Measurements from ENCODE around the gene ETS1. TPM values are rescaled to one million over a fixed set of nuclear protein-coding genes. Genes with fewer than 3 reads are reported as not detected.
A peak's percentile ranks its signal among the peaks of the same experiment; 100 is the strongest.

The ETS1 gene
- total RNA-seq, 1 donor from 2014 or later: 55.9 TPM

- no peak overlapping the region for H3K4me3 Mint-ChIP-seq
- peak overlapping the region; percentile 80 for H3K27ac Mint-ChIP-seq (ENCODE audit: unreplicated experiment)
- peaks cover 15% of the 10 kb centered on the region for H3K4me1 Mint-ChIP-seq
- no peaks in the 10 kb centered on the region for H3K9me3 Mint-ChIP-seq
- no peaks in the 10 kb centered on the region for H3K27me3 Mint-ChIP-seq (ENCODE audit: low read depth)
- no peaks in the 10 kb centered on the region for H3K36me3 Mint-ChIP-seq (ENCODE audit: low read depth)
- DNase-seq (ENCODE audit: low read depth, low spot score): no peak
- TF ChIP-seq CTCF (conservative IDR thresholded peaks at IDR 0.05): no peak
Measured at GRCh38 chr11:128603003-128603696, 15.8 kb upstream of the ETS1 start.

- TF ChIP-seq CTCF (conservative IDR thresholded peaks at IDR 0.05): no peak
- Mint-ChIP-seq H3K4me1 (peaks cover 15% of the 10 kb centered on the region), H3K27ac (ENCODE audit: unreplicated experiment) (no peak overlapping the region), H3K27me3 (ENCODE audit: low read depth) (peaks cover 13% of the 10 kb centered on the region), H3K9me3 (no peaks in the 10 kb centered on the region), H3K4me3 (no peak overlapping the region), H3K36me3 (ENCODE audit: low read depth) (no peaks in the 10 kb centered on the region)
- no peak for DNase-seq (ENCODE audit: low read depth, low spot score)
Measured at GRCh38 chr11:128599729-128600128, 12.4 kb upstream of the ETS1 start.

- peaks cover 22% of the 10 kb centered on the region for H3K27me3 Mint-ChIP-seq (ENCODE audit: low read depth)
- no peak overlapping the region for H3K4me3 Mint-ChIP-seq
- TF ChIP-seq CTCF (conservative IDR thresholded peaks at IDR 0.05): no peak
- no peaks in the 10 kb centered on the region for H3K9me3 Mint-ChIP-seq
- peaks cover 9% of the 10 kb centered on the region for H3K4me1 Mint-ChIP-seq
- DNase-seq (ENCODE audit: low read depth, low spot score): no peak
- no peak overlapping the region for H3K27ac Mint-ChIP-seq (ENCODE audit: unreplicated experiment)
- H3K36me3 Mint-ChIP-seq (ENCODE audit: low read depth): no peaks in the 10 kb centered on the region
Measured at GRCh38 chr11:128598506-128599150, 11.3 kb upstream of the ETS1 start.

GRCh38 chr11:128598096-128598495 is 10.7 kb upstream of the ETS1 start:
- peaks cover 28% of the 10 kb centered on the region for H3K27me3 Mint-ChIP-seq (ENCODE audit: low read depth)
- H3K4me1 Mint-ChIP-seq: peaks cover 4% of the 10 kb centered on the region
- no peak for DNase-seq (ENCODE audit: low read depth, low spot score)
- H3K27ac Mint-ChIP-seq (ENCODE audit: unreplicated experiment): no peak overlapping the region
- no peaks in the 10 kb centered on the region for H3K9me3 Mint-ChIP-seq
- H3K36me3 Mint-ChIP-seq (ENCODE audit: low read depth): no peaks in the 10 kb centered on the region
- TF ChIP-seq CTCF (conservative IDR thresholded peaks at IDR 0.05): no peak
- H3K4me3 Mint-ChIP-seq: no peak overlapping the region

GRCh38 chr11:128597209-128597608 is 9.9 kb upstream of the ETS1 start:
- Mint-ChIP-seq H3K27me3 (ENCODE audit: low read depth) (peaks cover 37% of the 10 kb centered on the region), H3K9me3 (no peaks in the 10 kb centered on the region)
- TF ChIP-seq CTCF (conservative IDR thresholded peaks at IDR 0.05): no peak

More at GRCh38 chr11:128597209-128597608, 9.9 kb upstream of the ETS1 start:
- DNase-seq (ENCODE audit: low read depth, low spot score): no peak
- Mint-ChIP-seq H3K36me3 (ENCODE audit: low read depth) (no peaks in the 10 kb centered on the region), H3K4me1 (no peaks in the 10 kb centered on the region), H3K4me3 (no peak overlapping the region), H3K27ac (ENCODE audit: unreplicated experiment) (no peak overlapping the region)
